Cardiac muscle cell (in vitro differentiated cells and primary cell): ENCODE data around the gene KLHDC7A. TPM values are rescaled to one million over a fixed set of nuclear protein-coding genes. Genes with fewer than 3 reads are reported as not detected.
A peak's percentile ranks its signal among the peaks of the same experiment; 100 is the strongest.

Experiments used
- DNase-seq, 2 donors: peaks; one replicate each; pipeline versions ENCODE4 v3.0.0 to v3.0.0-alpha.2; 2010 to 2017; ENCODE audit warnings: low read depth in 1 of 2, low spot score in 1 of 2
- H3K27ac ChIP-seq: fragments of 200-600 bp; sonication (generic); 2 replicates; pipeline ENCODE4 v1.5.1; 2016
- H3K27me3 ChIP-seq: fragments of 200-600 bp; sonication (generic); 2 replicates; pipeline ENCODE4 v1.6.0; 2016; ENCODE audit warnings: control low read depth
- H3K36me3 ChIP-seq: fragments of 200-600 bp; sonication (generic); 2 replicates; pipeline ENCODE4 v1.5.1; 2016; ENCODE audit warnings: control low read depth
- H3K4me1 ChIP-seq: fragments of 200-600 bp; sonication (generic); 2 replicates; pipeline ENCODE4 v1.8.1; 2017; ENCODE audit warnings: low read depth, mild to moderate bottlenecking, mixed run types
- H3K4me3 ChIP-seq: fragments of 200-600 bp; sonication (generic); 2 replicates; pipeline ENCODE4 v1.5.1; 2016; ENCODE audit warnings: mild to moderate bottlenecking
- H3K9me3 ChIP-seq: fragments of 200-600 bp; sonication (generic); 2 replicates; pipeline ENCODE4 v1.5.1; 2017; ENCODE audit warnings: low read depth, mild to moderate bottlenecking, control low read depth
- polyA plus RNA-seq: library from polyadenylated mRNA; unstranded; fragments of >200 nt; fragmentation: Nextera tagmentation; extraction: Ambion mirVana; gene quantifications from 2 replicates; pipeline ENCODE4 v1.2.1, GENCODE V29; 2016
- total RNA-seq: library from RNA; depleted of rRNA; stranded (reverse); fragments of >200 nt; gene quantifications from 2 replicates; pipeline ENCODE4 v1.2.3, GENCODE V29; 2016
- TF ChIP-seq, protein P1 (sequence below): IDR thresholded peaks from 2 replicates; pipeline ENCODE4 v1.5.1; 2012; ENCODE audit warnings: low read depth, mild to moderate bottlenecking, low read length

Gene KLHDC7A
- total RNA-seq (not detected in 2 replicates), polyA plus RNA-seq (not detected in 2 replicates)

GRCh38 chr1:18480315-18481189 is at the start of gene KLHDC7A:
TSS of gene KLHDC7A (plus strand) at chr1:18480930. CDS start at chr1:18480982, 52 bp downstream.
- no peaks in the 10 kb centered on the region for H3K27me3 ChIP-seq
- H3K4me1 ChIP-seq, result no peaks in the 10 kb centered on the region
- H3K36me3 ChIP-seq, result no peaks in the 10 kb centered on the region
- no peaks in the 10 kb centered on the region for H3K9me3 ChIP-seq
- TF ChIP-seq, protein P1, sequence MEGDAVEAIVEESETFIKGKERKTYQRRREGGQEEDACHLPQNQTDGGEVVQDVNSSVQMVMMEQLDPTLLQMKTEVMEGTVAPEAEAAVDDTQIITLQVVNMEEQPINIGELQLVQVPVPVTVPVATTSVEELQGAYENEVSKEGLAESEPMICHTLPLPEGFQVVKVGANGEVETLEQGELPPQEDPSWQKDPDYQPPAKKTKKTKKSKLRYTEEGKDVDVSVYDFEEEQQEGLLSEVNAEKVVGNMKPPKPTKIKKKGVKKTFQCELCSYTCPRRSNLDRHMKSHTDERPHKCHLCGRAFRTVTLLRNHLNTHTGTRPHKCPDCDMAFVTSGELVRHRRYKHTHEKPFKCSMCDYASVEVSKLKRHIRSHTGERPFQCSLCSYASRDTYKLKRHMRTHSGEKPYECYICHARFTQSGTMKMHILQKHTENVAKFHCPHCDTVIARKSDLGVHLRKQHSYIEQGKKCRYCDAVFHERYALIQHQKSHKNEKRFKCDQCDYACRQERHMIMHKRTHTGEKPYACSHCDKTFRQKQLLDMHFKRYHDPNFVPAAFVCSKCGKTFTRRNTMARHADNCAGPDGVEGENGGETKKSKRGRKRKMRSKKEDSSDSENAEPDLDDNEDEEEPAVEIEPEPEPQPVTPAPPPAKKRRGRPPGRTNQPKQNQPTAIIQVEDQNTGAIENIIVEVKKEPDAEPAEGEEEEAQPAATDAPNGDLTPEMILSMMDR, result no peak
- H3K27ac ChIP-seq, result no peak within 1 kb of the TSS
- DNase-seq, result peak in 1 of 2 donors; percentile 44
- H3K4me3 ChIP-seq, result no peak within 1 kb of the TSS

DNA sequence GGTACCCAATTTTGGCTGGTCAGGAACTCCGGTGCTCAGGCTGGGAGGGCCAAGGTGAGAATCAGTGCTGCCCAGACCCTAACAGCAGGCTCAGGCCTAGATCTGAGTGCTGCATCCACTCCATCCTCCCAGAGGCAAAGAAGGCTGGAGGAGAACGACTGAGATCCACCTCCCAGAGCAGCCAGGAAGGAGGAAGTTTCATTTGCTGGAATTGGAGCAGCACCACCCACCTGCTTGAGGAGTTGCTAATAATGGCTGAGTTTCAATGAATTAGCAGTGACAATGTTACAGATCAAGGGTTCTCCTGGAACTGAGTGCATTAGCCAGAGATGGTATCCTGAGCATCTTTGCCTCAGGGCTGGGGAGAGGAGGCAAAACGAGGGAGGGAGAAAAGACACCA is 46.7 kb upstream of the KLHDC7A start:
- Histone ChIP-seq H3K4me3 (no peak overlapping the region), H3K27ac (no peak overlapping the region), H3K9me3 (no peaks in the 10 kb centered on the region), H3K27me3 (no peaks in the 10 kb centered on the region), H3K4me1 (no peaks in the 10 kb centered on the region), H3K36me3 (no peaks in the 10 kb centered on the region)
- no peak for DNase-seq
- TF ChIP-seq, protein P1, result no peak

DNA sequence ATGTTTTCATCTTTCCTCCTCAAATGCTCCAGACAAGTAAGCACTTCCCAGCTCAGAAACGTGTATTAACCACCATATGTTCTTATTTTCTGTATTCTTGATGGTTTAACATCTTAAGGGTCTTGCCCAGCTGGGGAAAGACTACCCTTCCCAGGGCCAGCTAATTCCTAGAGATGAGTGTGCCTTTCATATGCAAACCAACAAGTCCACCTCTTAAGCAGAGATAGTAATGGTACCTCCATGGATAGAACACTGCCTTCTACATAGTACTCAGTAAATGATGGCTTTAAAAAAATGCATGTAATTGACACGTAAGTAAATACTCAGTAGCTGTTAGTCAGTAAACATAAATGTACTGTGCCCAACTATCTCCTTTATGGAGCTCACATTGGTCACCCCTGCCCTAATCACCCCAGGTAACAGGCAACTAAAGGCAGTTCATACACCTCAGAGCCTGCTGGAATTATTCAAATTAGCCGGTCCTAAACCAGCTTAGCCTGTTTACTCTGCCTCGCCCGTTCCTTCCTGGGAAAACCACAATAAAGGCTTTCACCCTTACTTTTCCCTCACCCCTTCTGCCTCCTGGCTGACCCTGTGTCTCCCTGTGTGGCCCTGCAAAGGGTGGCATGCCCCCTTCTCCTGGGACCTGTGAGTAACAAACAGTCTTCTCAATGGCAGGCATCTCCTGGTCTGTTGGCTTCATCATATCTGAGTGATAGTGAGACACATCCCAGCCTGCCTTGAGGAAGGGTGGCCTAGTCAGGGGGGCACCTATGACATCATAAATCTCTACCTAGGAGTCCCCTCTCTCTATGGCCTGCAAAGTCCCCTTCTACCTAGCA is 40.1 kb upstream of the KLHDC7A start:
- Histone ChIP-seq H3K4me3 (no peak overlapping the region), H3K4me1 (no peaks in the 10 kb centered on the region), H3K27ac (no peak overlapping the region), H3K27me3 (no peaks in the 10 kb centered on the region), H3K36me3 (no peaks in the 10 kb centered on the region), H3K9me3 (no peaks in the 10 kb centered on the region)
- no peak for DNase-seq
- TF ChIP-seq, protein P1, result no peak

GRCh38 chr1:18443587-18444520 is 36.9 kb upstream of the KLHDC7A start:
- Histone ChIP-seq H3K4me1 (no peaks in the 10 kb centered on the region), H3K9me3 (no peaks in the 10 kb centered on the region), H3K4me3 (no peak overlapping the region), H3K27me3 (no peaks in the 10 kb centered on the region), H3K36me3 (no peaks in the 10 kb centered on the region), H3K27ac (no peak overlapping the region)
- no peak for DNase-seq
- TF ChIP-seq, protein P1, result no peak

- Histone ChIP-seq H3K4me1 (no peaks in the 10 kb centered on the region), H3K27ac (no peak overlapping the region), H3K27me3 (peaks cover 4% of the 10 kb centered on the region), H3K9me3 (no peaks in the 10 kb centered on the region), H3K36me3 (no peaks in the 10 kb centered on the region), H3K4me3 (no peak overlapping the region)
- TF ChIP-seq, protein P1, result no peak
- no peak for DNase-seq
Observed at GRCh38 chr1:18444563-18444962, 36.2 kb upstream of the KLHDC7A start.
